Esophagus squamous epithelium (tissue), 4 donors: ENCODE results near the gene KIF26B.

Source experiments
- CTCF ChIP-seq, 6 experiments: fragments of 450-650 bp in 4 of 6; fragments of 200-600 bp in 2 of 6; sonication (generic) in 2 of 6; IDR thresholded peaks; one replicate each; pipeline ENCODE4 v1.5.1; 2016 to 2019; ENCODE audit warnings: antibody characterized with exemption in 6 of 6, mild to moderate bottlenecking in 4 of 6, moderate library complexity in 4 of 6
- POLR2A ChIP-seq, 4 donors: fragments of 450-650 bp; IDR thresholded peaks; one replicate each; pipeline ENCODE4 v1.6.1; 2017; ENCODE audit warnings: antibody characterized with exemption in 4 of 4, mild to moderate bottlenecking in 4 of 4, moderate library complexity in 3 of 4

GRCh38 chr1:245390975-245391374 lies 236.2 kb downstream of the KIF26B start:
- no peak for TF ChIP-seq POLR2A (IDR thresholded peaks at IDR 0.05)
- no peak for TF ChIP-seq CTCF (IDR thresholded peaks at IDR 0.05)
